Kasumi-1 (cell line): ENCODE data around the gene BCAS1.

Source experiments
- DNase-seq, 2 experiments: peaks; one replicate each; lab custom pipeline; 2025; lab: John Stamatoyannopoulos, UW

The BCAS1 gene

GRCh38 chr20:54070187-54070987, at the start of gene BCAS1:
Gene BCAS1, minus strand, starts transcription at chr20:54070594. Its CDS starts 11,876 bp downstream, at chr20:54058718.
- DNase-seq = no peak

DNA sequence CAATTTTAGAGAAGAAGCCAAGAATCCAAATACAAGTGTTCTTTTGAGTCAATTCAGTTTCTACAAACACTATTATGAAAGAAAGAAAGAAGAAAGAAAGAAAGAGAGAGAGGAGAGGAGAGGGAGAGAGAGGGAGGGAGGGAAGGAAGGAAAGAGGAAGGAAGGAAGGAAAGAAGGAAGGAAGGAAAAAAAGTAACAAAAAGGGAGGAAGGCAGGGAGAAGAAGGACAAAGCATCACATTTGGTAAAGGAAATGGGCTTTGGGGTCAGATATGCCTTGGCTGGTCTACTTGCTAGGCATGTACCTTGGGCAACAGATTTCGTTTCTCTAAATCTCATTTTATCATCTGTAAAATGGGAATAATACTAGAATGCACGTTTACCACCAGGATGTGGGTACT, 49.4 kb upstream of the BCAS1 start:
- no peak for DNase-seq

DNA sequence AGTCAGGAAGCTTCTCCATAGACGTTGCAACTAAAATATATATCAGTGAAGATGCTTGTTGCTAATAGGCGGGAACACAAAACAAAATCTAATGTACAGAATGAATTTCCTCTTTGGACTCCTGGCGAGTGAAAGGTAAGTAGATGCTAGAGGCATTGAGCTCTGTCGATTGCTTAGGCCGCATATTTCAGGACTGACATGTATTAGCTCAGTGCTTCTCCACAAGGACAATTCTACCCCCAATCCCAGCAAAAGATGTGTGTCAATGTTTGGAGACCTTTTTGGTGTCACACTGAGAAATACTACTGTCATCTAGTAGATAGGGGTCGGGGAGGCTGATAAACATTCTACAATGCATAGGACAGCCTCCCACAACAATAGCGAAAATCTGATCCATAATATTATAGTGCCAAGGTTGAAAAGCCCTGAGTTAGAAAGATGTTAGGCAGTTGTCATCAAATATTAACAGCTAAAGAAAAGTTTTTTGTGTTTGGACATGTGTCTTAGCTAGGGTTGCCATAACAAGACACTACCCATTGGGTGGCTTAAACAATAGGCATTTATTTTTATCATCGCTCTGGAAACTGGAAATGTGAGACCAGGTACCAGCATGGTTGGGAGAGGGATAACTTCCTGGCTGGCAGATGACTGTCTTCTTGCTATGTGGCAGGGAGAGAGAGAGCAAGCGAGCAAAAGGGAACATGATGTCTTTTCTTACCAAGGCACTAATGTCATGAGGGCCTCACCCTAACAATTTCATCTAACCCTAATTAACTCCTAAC, 48.0 kb upstream of the BCAS1 start:
- DNase-seq = no peak

- no peak for DNase-seq
These were observed 46.3 kb upstream of the BCAS1 start for GRCh38 chr20:54116550-54117235.

- peak in 1 of 2 experiments; percentile 30 for DNase-seq
These were observed 44.9 kb upstream of the BCAS1 start for GRCh38 chr20:54115172-54115854.

DNA sequence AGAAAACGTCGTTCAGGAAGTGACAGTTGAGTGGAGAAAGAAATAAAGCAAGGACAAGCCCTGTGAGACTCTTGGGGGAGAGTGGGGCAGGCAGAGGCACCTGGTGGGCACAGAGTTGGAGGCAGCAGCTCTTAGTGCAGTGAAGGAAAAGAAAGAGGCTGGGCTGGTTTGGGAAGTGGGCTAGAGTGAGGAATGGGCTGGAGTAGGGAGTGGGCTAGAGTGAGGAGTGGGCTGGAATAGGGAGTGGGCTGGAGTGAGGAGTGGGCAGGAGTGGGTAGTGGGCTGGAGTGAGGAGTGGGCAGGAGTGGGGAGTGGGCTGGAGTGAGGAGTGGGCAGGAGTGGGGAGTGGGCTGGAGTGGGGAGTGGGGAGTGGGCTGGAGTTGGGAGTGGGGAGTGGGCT, 43.7 kb upstream of the BCAS1 start:
- DNase-seq = no peak

DNA sequence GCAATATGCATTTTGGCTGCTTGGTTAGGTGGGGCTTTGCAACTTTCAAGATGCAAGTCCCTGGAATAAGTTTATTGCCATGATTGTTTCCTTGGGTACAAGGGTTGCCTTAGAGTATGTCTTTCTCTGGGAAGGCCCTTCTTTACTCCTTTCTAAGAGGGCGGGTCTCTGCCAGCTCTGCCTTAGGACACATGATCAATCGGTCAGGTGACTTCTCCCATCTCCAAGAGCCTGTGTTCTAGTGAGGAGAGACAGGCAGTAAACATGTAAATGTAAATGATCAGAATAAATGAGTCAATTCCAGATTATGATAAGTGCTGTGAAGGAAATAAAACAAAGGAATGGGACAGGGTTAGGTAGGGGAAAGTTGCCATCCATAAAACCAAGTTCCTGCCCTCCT, 43.2 kb upstream of the BCAS1 start:
- DNase-seq = no peak

GRCh38 chr20:54112221-54112884, 42.0 kb upstream of the BCAS1 start:
- DNase-seq = no peak

- DNase-seq = no peak
These were observed 41.1 kb upstream of the BCAS1 start for GRCh38 chr20:54111460-54111859.

GRCh38 chr20:54110457-54110856, 40.1 kb upstream of the BCAS1 start:
- no peak for DNase-seq

DNA sequence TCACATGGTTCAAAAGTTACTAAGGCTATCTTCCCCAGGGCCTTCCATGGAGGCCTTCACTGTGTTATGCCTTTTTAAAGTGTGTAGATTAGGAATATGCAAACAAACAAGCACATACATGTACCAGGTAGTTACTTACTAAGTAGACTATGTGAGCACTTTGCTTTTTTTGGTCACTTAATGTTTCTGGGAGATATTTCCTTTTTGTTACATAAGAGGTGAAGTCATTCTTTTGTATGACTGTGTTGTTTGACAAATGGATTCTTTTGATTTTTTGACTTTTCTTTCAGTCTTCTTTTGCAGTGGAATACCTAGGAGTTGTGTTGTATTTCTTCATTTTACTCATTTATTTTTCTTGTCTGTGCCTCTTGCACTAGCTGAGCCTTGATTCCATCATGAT, 39.6 kb upstream of the BCAS1 start:
- no peak for DNase-seq

- no peak for DNase-seq
These were observed 38.4 kb upstream of the BCAS1 start for GRCh38 chr20:54108817-54109216.

GRCh38 chr20:54108326-54108642, 37.9 kb upstream of the BCAS1 start:
- DNase-seq = no peak

GRCh38 chr20:54107600-54108325, 37.4 kb upstream of the BCAS1 start:
- no peak for DNase-seq

GRCh38 chr20:54107181-54107580, 36.8 kb upstream of the BCAS1 start:
- DNase-seq = no peak

DNA sequence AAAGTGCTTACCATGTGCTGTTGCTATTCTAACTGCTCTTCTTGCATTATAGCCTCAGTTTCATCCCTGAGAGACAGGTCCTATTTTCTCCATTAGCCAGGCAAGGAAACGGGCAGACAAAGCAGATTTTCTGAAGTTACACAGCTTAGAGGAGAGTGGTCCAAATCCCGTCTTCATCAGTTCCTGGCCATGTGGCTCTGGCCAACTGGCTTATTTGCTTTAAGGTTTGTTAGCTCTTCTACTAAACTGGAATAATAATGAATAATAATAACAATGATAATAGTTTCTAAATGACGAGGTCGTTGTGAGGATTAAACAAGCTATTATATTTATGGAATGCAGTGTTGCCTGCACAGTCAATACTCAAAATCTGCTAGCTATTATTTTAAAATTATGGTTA, 35.8 kb upstream of the BCAS1 start:
- no peak for DNase-seq

DNA sequence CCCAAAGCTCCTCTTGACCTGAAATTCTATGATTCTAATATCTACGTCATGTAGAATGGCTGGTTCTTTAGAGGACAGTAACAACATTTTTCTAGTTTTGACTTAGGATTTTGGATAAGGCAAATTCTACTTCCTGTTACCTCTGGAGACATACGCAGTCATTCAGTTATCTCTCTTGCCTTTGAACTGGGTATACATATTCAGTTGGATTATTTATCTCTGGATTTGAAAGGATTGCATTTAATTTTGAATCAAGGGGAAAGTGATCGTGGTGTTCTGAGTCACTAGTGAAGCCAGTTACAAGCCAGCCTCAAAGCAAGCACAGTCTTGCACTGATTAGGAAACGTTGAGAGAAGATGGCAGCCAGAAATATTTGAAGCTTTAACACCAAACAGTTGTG, 35.3 kb upstream of the BCAS1 start:
- DNase-seq = no peak

GRCh38 chr20:54104781-54105180, 34.4 kb upstream of the BCAS1 start:
- DNase-seq = no peak

- no peak for DNase-seq
These were observed 33.6 kb upstream of the BCAS1 start for GRCh38 chr20:54103762-54104600.
